Tibial artery (tissue), 4 donors: ENCODE data around the gene FCHO2.

ENCODE experiments used
- DNase-seq, 2 donors: peaks; one replicate each; pipeline ENCODE4 v3.0.0-alpha.2; 2019
- H3K27ac ChIP-seq, 2 donors: fragments of 200-600 bp; sonication (generic) in 1 of 2; 1 replicate in 1 of 2; 2 replicates in 1 of 2; pipeline ENCODE4 v1.5.1; 2018 to 2019; ENCODE audit warnings: mild to moderate bottlenecking in 1 of 2
- H3K27me3 ChIP-seq, 2 donors: fragments of 200-600 bp; sonication (generic) in 1 of 2; one replicate each; pipeline versions ENCODE4 v1.5.1 to v1.6.0; 2016 to 2019
- H3K36me3 ChIP-seq, 3 donors: fragments of 200-600 bp; sonication (generic) in 2 of 3; one replicate each; pipeline ENCODE4 v1.5.1; 2016 to 2019; ENCODE audit warnings: mild to moderate bottlenecking in 2 of 3
- H3K4me1 ChIP-seq, 4 donors: fragments of 200-600 bp; sonication (generic) in 2 of 4; 1 replicate in 3 of 4; 2 replicates in 1 of 4; pipeline ENCODE4 v1.5.1; 2016 to 2019
- H3K4me3 ChIP-seq, 2 donors: fragments of 200-600 bp; sonication (generic) in 1 of 2; 1 replicate in 1 of 2; 2 replicates in 1 of 2; pipeline ENCODE4 v1.5.1; 2018 to 2019; ENCODE audit warnings: mild to moderate bottlenecking in 2 of 2
- H3K9me3 ChIP-seq, 3 donors: fragments of 200-600 bp; sonication (generic) in 1 of 3; one replicate each; pipeline ENCODE4 v1.5.1; 2016 to 2019
- intact Hi-C: fragments of 100-400 bp; cut with DNase I; formaldehyde crosslinking; loops from one replicate; pipeline ENCODE4 v1.15.0; 2023; ENCODE audit warnings: low total_unique reads
- TF ChIP-seq, protein P1 (sequence below), 2 experiments: fragments of 200-600 bp in 1 of 2; fragments of 450-650 bp in 1 of 2; IDR thresholded peaks; one replicate each; pipeline ENCODE4 v1.5.1; 2017 to 2019; ENCODE audit warnings: antibody characterized with exemption in 2 of 2, mild to moderate bottlenecking in 1 of 2, moderate library complexity in 1 of 2

Gene FCHO2

DNA sequence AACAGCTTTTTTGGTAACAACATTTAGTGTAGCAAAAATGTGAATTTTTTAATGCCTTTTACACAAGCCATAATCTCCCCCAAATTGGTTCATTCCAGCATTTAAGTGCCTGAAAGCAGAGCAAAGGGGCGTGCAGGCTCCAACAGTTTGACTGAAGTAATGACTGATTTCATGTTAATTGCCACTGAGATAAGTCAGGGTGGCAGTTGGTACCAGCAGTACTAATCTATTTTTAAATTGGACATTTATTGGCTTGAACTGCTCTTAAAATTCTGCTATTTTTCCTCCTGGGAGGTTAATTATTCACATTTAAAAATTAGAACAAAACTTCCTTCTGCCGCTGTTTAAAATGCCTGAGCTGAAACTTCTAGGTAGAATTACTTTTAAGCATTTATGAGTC, 176.9 kb downstream of the FCHO2 start:
- TF ChIP-seq, protein P1, sequence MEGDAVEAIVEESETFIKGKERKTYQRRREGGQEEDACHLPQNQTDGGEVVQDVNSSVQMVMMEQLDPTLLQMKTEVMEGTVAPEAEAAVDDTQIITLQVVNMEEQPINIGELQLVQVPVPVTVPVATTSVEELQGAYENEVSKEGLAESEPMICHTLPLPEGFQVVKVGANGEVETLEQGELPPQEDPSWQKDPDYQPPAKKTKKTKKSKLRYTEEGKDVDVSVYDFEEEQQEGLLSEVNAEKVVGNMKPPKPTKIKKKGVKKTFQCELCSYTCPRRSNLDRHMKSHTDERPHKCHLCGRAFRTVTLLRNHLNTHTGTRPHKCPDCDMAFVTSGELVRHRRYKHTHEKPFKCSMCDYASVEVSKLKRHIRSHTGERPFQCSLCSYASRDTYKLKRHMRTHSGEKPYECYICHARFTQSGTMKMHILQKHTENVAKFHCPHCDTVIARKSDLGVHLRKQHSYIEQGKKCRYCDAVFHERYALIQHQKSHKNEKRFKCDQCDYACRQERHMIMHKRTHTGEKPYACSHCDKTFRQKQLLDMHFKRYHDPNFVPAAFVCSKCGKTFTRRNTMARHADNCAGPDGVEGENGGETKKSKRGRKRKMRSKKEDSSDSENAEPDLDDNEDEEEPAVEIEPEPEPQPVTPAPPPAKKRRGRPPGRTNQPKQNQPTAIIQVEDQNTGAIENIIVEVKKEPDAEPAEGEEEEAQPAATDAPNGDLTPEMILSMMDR (IDR thresholded peaks at IDR 0.05): no peak
- no peak overlapping the region for H3K4me3 ChIP-seq
- peaks cover 0 to 22% of the 10 kb centered on the region in 2 donors for H3K27me3 ChIP-seq
- H3K27ac ChIP-seq: no peak overlapping the region
- DNase-seq: no peak
- no peaks in the 10 kb centered on the region for H3K9me3 ChIP-seq
- no peaks in the 10 kb centered on the region for H3K4me1 ChIP-seq
- intact Hi-C loops: no loop called here
- H3K36me3 ChIP-seq: no peaks in the 10 kb centered on the region

DNA sequence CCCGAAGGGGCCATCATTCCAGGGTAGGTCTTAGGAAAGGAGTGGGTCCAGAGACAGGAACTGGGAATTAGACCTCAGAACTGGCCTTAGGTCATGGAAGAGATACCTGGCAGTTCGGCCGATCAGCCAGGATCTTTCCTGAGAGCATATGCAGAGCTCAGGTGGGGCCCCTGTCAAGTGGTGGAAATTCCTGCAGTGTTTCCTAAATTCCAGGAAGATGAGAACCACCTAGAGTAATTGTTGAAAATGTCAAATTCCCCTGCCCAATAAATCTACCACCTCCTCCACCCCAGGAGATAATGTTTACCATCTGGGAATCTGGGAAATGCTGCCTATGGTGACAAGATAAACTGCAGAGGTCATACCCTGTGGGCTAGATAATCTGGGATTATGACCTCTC, 179.2 kb downstream of the FCHO2 start:
- no peaks in the 10 kb centered on the region for H3K9me3 ChIP-seq
- no peak overlapping the region for H3K4me3 ChIP-seq
- H3K36me3 ChIP-seq: no peaks in the 10 kb centered on the region
- no peaks in the 10 kb centered on the region for H3K4me1 ChIP-seq
- intact Hi-C loops: no loop called here
- TF ChIP-seq, protein P1 (IDR thresholded peaks at IDR 0.05): no peak
- peaks cover 0 to 27% of the 10 kb centered on the region in 2 donors for H3K27me3 ChIP-seq
- no peak for DNase-seq
- no peak overlapping the region for H3K27ac ChIP-seq

DNA sequence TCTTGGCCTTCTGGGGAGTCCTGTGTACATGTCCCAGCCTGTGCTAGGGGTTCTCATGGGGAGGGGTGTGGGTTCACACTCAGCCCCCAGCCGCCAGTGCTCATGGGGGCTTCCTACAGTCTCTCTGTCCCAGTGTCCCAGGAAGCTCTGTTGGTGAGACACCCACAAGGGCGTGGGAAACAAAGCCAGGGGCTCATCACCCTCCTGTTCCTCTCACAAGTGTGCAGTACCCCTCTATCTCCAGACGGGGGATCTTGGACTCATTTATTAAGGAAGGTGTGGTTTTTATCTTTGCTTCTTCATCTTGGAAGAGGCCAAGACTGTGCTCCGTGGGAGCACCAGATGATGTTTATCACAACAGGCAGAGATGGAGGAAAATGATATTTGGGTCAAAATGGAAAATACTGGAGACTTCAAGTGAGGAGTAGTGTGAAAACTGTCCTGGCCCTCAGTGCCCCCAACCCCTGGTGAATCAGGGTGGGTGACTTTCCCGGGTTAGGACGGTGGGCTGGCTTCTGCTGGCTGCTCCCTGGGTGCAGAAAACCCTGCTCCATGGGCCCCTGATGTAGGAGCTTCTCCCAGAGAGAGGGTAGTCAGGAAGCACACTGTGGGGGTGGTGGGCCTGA, 179.7 kb downstream of the FCHO2 start:
- no peaks in the 10 kb centered on the region for H3K4me1 ChIP-seq
- no peaks in the 10 kb centered on the region for H3K9me3 ChIP-seq
- intact Hi-C loops: no loop called here
- TF ChIP-seq, protein P1 (IDR thresholded peaks at IDR 0.05): no peak
- peaks cover 0 to 27% of the 10 kb centered on the region in 2 donors for H3K27me3 ChIP-seq
- H3K4me3 ChIP-seq: no peak overlapping the region
- H3K27ac ChIP-seq: no peak overlapping the region
- no peaks in the 10 kb centered on the region for H3K36me3 ChIP-seq
- DNase-seq: no peak

DNA sequence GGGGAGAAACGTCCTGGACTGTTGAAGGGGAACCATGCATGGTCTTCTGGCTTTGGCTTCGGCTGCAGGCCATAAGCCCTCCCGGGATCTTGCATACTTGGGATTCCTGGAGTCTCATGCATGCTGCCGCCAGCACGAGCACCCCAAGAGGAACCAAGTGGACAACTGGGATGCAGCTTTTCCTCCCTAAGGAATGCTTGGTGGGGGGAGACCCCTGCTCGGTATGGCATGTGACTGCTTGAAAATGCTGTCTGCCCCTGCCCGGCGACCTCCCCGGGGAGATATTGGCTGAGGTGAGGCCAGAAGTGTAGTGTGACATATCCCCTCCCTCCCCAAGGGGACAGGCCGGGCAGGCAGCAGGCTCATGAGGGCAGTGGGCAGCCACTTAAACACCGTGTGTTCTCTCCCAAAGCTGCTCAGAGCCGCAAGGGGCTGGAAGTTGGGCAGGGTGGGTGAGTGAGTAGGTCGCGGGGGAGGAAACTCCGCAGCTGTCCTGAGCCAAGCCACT, 180.3 kb downstream of the FCHO2 start:
- no peak for DNase-seq
- H3K4me1 ChIP-seq: no peaks in the 10 kb centered on the region
- H3K27ac ChIP-seq: no peak overlapping the region
- no peak overlapping the region for H3K4me3 ChIP-seq
- no peaks in the 10 kb centered on the region for H3K36me3 ChIP-seq
- intact Hi-C loops: no loop called here
- H3K27me3 ChIP-seq: peaks cover 0 to 27% of the 10 kb centered on the region in 2 donors
- no peaks in the 10 kb centered on the region for H3K9me3 ChIP-seq
- TF ChIP-seq, protein P1 (IDR thresholded peaks at IDR 0.05): no peak

DNA sequence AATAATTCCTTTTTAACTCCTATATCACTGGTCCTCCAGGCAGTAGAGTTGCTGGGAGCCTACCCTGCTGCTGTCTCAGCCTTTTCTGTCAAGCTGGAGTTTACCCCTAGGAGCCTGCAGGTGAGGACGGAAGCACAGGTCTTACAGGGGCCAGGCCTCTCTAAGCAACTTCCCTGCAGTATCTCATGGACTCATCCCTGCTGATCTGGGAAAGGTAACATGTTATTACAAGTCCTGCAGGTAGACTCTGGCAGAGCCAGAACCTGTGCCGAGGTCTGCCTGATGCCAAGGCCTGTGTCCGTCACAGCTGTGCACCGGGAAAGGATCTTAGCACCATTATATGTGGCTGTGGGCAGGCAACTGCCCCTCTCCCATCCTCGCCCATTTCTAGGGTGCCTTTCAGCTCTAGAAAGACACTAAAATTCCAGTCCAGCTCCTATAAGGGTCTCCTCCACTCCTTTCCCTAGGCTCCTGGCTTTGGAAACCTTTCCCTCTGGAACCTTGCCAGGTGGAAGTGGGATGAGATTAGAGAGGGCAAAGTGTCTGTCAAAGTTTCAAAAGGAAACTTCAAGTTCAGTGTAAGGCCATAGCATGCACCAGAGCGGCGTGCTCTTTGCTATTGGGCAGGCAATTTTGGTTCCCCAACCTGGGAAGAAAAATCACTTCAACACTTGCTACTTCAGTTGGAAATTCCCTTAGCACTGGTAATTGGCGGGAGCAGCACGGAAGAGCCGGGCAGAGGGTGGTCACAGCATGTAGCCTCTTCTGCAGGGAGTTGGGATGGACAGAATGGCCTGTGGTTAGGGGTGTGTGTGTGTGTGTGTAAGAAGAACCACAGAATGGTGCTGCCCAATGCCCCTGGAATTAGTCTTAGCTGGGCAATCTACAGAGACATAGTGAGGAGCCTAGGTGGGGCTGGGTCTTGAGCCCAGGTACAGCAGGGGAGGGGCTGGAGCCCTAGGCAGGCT, 182.0 kb downstream of the FCHO2 start:
- Histone ChIP-seq H3K36me3 (no peaks in the 10 kb centered on the region), H3K27me3 (peaks cover 0 to 27% of the 10 kb centered on the region in 2 donors), H3K27ac (no peak overlapping the region), H3K4me1 (no peaks in the 10 kb centered on the region), H3K4me3 (no peak overlapping the region), H3K9me3 (no peaks in the 10 kb centered on the region)
- TF ChIP-seq, protein P1 (IDR thresholded peaks at IDR 0.05): no peak
- intact Hi-C loops: no loop called here
- no peak for DNase-seq
